Measurements from ENCODE around the gene BLOC1S1.
"Not testable (repeated sequence)": the region's sequence is repeated elsewhere in the genome, so short reads cannot be mapped to it uniquely, and the experiment has no call there.

The BLOC1S1 gene

DNA sequence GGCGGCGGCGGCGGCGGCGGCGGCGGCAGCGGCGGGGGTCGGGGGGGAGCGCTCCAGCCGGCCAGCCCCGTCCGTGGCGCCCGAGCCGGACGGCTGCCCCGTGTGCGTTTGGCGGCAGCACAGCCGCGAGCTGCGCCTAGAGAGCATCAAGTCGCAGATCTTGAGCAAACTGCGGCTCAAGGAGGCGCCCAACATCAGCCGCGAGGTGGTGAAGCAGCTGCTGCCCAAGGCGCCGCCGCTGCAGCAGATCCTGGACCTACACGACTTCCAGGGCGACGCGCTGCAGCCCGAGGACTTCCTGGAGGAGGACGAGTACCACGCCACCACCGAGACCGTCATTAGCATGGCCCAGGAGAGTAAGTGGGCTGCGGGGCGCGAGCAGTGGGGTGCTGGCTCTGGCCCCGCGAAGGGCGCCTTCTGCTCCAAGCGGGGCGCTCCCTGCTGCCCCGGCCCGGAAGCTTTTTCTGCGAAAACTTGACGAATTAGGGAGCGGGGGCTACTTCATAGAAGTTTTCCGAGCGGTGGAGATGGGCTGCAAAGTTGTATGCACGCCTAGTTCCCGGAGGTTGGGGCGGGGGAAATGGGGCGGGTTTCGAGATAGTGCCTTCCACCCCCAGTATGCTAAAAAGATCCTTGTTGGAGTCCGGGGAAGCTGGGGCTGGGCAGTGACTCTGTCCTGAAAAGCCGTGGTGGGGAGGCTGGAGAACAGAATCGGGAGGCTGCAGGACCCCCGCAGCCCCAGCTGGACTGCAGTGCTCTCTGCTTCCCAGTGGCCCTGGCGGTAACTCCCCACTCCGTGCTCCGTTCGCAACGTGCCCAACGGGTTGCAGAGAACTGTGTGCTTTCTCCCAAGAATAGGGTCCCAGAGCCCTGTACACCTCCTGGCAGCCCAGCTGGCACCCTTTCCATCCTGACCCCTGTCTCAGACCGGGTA lies 27.8 kb downstream of the BLOC1S1 start:
- DNase-seq (ENCODE audit: extremely low read depth in 1 of 2, low read depth in 1 of 2), result no peak

DNA sequence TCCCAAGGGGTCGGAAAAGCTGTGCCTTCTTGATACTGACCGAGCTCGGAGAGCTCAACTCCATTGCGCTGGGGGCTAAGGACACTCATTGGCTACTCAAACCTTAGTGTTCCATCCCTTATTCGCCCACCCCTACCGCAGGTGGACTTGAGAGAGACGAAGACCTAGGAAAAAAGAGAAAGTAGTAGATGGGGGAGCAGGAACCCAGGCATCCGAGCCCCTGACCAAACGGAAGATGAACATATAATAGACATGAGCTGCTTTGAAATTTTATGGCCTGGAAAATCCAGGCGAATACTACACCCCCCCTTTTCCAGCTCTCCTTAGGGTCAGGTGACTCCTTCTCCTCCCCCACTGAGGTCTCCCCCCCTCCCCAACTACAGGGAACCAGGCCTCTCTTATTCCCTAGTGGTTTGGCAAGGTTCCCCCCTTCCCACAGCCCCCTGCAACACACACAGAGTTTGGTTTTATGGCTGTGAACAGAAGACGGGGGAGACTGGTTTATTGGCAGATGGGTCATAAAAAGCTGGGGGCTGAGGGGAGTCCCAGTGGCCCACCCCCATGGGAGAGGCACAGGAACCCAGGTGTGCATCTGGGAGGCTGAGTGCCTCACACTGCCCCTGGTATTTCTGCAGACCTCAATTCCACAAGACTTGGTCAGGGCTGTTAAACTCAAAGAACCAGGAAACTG lies 28.6 kb downstream of the BLOC1S1 start:
- DNase-seq (ENCODE audit: extremely low read depth in 1 of 2, low read depth in 1 of 2), result no peak

DNA sequence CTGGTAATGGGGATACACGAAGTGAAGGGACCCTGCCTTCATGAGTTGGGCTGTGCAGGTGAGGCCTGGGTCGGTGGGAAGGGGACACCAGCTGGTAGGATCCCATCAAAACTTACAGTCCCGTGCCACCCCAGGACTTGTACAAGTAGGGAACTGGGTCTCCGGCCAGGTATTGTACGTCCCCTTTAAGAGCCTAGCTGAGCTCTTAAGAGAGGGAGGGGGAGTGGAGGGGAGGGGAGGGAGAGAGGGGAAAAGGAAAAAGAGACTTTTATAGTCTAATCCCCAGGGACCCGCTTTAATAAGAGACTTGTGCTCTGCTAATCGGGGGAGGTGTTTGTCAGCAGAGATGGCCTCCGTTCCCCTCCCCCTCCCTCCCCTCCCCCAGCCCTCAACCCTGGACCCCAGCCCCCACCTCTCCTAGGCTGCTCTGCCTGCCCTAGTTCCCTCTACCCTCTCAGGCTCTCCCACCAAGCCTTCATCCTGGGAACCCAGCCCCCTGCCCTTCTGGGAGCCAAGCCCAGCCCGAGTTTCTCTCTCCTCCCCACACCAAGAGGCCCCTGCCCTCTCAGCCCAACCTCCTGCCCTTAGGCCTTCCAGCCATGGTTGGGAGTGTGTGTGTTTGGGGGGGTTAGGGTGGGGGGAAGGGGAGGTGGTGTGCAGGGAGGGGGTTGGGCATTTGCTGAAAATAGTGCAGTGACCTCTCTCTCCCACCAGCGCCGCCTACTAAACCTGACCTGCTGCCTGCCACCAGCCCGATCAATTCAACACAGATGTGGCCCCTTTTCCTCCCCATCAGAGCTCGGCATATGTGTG lies 29.7 kb downstream of the BLOC1S1 start:
- DNase-seq (ENCODE audit: extremely low read depth in 1 of 2, low read depth in 1 of 2), result no peak

DNA sequence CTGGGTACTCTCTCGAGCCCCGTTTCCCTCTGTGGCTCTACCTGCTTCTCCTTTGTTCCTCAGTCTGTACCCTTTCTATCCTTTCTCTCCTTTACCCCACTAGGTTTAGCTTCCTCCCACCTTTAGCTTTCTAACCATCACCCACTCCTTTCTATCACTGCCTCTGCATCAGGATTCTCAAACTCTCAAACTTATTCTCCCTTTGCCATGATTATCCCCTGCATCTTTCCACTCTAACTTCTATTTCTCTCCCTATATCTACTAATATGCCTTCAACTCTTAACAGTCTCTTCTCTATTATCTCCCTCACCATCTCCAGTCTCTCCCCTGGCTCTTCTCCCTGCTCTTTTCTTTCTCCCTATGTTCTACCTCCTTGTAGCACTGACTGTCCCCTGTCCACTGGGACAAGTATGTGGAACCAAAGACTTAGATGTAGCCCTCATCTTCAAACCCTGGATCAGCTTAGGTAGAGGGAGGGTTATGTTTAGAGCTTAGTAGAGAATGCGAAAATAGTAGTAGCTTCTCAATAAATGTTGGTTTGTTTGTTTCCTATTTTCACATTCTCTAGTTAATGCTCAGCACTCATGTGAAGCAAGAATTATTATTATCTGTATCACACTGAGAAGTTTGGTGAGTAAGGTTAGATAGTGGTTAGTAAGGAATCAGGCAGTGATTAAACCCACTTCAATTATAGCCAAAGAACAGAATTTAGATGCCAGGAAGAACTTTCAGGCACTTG lies 30.5 kb downstream of the BLOC1S1 start:
- DNase-seq (ENCODE audit: extremely low read depth in 1 of 2, low read depth in 1 of 2), result no peak

DNA sequence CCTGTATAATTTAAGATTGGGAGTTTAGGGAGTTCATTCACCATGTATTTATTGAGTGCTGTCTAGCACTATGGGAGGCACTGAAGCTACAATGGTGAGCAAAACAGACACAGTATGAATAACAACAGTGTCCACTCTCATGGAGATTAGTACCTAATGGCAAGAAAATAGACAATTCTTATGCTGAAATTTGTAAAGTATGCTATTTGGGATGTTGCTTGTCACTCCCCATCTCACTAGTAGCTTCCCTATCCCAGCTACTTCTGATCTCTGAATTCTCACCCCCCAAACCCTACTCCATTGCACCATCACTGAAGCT lies 31.0 kb downstream of the BLOC1S1 start:
- DNase-seq (ENCODE audit: extremely low read depth in 1 of 2, low read depth in 1 of 2), result no peak

DNA sequence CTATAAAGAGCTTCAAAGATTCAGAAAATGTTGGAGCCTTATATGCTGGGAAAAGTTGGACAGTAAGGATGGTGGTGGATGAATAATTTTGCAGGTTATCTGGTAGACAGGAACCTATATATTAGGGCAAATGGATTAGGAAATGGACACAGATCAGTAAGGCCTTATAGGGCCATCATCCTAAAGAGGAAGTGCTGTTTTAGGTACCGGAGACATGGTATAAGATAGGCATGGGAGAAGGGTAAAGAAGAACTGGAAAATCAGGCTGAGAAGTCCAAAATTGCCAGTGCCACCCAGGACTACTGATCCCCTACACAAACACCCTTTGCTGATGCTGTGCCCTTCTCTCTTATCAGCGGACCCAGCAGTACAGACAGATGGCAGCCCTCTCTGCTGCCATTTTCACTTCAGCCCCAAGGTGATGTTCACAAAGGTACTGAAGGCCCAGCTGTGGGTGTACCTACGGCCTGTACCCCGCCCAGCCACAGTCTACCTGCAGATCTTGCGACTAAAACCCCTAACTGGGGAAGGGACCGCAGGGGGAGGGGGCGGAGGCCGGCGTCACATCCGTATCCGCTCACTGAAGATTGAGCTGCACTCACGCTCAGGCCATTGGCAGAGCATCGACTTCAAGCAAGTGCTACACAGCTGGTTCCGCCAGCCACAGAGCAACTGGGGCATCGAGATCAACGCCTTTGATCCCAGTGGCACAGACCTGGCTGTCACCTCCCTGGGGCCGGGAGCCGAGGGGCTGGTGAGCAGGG lies 32.6 kb downstream of the BLOC1S1 start:
- no peak for DNase-seq (ENCODE audit: extremely low read depth in 1 of 2, low read depth in 1 of 2)

DNA sequence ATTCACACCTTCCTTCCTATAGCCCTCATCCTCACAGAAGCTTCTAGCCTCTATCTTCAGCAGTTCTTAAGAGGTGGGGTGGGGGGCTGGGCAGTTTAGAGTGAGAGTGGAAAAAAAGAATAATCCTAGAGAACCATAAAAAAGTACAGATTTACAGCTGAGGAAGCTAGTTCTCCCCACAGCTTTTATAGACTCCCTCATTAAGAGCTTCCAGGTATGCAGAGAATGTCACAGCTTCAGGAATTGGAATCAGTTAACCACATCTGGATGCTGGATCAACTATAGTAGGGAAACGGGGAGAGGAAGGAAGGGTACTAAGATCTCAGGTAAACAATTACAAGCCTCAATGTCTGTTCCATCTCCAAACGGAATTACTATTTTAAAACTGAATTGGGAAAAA lies 39.4 kb downstream of the BLOC1S1 start:
- no peak for DNase-seq (ENCODE audit: extremely low read depth in 1 of 2, low read depth in 1 of 2)

DNA sequence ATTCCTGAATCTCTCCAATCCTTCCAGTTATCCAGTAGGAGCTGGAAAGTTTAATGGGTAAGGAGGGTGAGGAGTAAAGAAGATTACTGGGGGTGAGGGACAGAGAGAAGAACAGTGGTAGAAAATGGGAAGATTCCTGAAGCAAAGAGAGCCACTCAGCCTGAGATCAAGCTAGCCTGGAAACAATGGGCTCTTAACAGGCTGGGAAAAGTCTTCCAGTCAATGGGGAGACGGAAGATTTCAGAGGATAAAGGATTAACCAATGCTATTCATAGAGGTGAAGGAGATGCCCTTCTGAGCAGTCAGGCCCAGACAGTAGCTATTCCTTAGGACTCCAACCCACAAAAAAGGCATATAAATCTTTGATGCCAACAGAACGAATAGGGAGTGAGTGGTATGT lies 41.9 kb downstream of the BLOC1S1 start:
- no peak for DNase-seq (ENCODE audit: extremely low read depth in 1 of 2, low read depth in 1 of 2)

DNA sequence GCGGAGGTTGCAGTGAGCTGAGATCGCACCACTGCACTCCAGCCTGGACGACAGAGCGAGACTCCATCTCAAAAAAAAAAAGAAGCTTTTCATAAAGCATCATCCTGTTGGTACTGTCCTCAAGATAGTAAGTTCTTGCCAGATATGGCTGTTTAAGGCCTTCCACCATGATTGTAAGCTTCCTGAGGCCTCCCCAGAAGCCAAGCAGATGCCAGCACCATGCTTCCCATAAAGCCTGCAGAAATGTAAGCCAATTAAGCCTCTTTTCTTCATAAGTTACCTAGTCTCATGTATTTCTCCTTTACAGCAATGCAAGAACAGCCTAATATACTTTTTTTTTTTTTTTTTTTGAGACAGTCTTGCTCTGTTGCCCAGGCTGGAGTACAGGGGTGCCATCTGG lies 42.7 kb downstream of the BLOC1S1 start:
- DNase-seq (ENCODE audit: extremely low read depth in 1 of 2, low read depth in 1 of 2), result not testable (repeated sequence)

DNA sequence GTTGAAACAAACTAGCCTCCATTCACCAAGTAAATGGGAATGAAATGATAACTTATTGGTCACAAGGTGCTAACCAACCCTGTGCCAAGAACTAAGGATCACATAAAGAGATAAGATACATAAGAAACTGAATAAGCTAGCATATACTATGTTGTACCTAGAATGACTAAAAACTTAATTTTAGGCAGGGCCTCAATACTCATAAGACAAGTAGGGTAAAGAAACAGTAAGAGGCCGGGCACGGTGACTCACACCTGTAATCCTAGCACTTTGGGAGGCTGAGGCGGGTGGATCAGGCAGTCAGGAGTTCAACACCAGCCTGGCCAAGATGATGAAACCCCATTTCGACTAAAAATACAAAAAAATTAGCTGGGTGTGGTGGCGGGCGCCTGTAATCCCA lies 44.8 kb downstream of the BLOC1S1 start:
- DNase-seq (ENCODE audit: extremely low read depth in 1 of 2, low read depth in 1 of 2), result peak in 1 of 2 donors; percentile 62

DNA sequence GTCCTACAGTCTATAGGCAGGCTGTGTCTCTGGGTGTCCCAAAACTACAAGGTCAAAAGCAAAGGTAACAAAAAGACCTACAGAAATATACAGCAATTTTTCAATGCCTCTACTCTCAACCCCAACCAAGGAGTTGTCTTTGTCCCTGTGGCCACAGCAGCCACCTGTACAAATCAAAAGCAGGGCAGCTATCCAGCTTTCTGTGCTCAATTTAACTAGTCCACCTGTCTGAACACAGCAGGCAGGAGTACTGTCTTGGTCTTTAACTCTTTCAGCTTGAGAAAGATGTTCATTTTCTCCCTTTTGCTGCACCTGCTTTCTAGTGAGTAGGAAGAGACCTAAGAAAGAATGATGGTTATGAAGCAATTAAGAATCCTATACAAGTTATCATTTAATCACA lies 46.8 kb downstream of the BLOC1S1 start:
- DNase-seq (ENCODE audit: extremely low read depth in 1 of 2, low read depth in 1 of 2), result no peak

DNA sequence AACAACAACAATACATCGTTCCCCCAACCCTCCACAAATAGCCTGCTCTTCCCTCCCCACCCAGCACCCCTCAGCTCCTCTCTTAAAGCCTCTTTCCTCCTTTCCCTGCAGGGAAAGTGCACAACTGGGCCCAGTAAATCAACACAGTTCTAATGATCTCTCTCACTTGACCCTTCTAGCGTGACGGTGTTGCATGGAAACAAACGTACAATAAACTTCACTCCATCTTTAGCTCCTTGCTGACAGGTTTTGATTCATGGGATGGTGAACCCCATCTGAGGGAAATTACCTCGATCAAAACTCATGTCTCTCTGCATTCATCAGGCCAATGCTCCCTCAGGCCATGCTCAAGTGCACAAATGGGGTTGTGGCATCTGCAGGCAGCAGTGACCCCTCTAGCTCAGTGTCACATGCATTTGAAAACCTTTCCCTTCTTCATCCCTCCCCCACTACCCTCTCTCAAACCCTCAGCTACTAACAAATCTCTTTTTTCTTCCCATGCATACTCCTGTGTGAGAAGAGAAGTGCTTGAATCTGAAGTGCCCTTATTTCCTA lies 50.0 kb downstream of the BLOC1S1 start:
- DNase-seq (ENCODE audit: extremely low read depth in 1 of 2, low read depth in 1 of 2), result no peak

DNA sequence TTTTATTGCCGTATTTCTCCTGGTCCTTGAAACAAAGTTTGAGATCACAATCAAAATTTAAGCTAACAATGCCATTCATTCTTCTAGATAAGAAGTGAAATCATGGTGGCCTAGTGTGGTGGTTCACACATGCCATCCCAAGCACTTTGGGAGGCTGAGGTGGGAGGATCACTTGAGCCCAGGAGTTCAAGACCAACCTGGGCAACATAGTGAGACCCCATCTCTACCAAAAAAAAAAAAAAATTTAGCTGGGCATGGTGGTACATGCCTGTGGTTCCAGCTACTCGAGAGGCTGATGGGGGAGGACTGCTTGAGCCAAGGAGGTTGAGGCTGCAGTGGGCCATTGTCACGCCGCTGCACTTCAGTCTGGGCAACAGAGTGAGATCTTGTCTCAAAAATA lies 51.3 kb downstream of the BLOC1S1 start:
- DNase-seq (ENCODE audit: extremely low read depth in 1 of 2, low read depth in 1 of 2), result no peak

All from stimulated activated CD8-positive, alpha-beta memory T cell treated with anti-CD3 and anti-CD28 coated beads, Interleukin-7, amount 100 ng/mL, for 48 hours (primary cell).